PC-3 (cell line): ENCODE measurements around the gene WNK4.

Source experiments
- CTCF ChIP-seq: fragments of 300-600 bp; sonication (generic); conservative IDR thresholded peaks from 2 replicates; pipeline ENCODE4 v1.5.1; 2017; ENCODE audit warnings: antibody characterized with exemption, low read depth, mild to moderate bottlenecking, low read length
- EZH2 ChIP-seq: fragments of 300-600 bp; sonication (generic); IDR thresholded peaks from one replicate; pipeline ENCODE4 v1.6.1; 2017; ENCODE audit warnings: antibody characterized with exemption, mild to moderate bottlenecking, low read length; ENCODE audit not compliant: unreplicated experiment
- EZH2phosphoT487 ChIP-seq: fragments of 300-600 bp; sonication (generic); IDR thresholded peaks from 2 replicates; pipeline ENCODE4 v1.6.1; 2018; ENCODE audit warnings: mild to moderate bottlenecking, antibody characterized with exemption, low read length, borderline replicate concordance

DNA sequence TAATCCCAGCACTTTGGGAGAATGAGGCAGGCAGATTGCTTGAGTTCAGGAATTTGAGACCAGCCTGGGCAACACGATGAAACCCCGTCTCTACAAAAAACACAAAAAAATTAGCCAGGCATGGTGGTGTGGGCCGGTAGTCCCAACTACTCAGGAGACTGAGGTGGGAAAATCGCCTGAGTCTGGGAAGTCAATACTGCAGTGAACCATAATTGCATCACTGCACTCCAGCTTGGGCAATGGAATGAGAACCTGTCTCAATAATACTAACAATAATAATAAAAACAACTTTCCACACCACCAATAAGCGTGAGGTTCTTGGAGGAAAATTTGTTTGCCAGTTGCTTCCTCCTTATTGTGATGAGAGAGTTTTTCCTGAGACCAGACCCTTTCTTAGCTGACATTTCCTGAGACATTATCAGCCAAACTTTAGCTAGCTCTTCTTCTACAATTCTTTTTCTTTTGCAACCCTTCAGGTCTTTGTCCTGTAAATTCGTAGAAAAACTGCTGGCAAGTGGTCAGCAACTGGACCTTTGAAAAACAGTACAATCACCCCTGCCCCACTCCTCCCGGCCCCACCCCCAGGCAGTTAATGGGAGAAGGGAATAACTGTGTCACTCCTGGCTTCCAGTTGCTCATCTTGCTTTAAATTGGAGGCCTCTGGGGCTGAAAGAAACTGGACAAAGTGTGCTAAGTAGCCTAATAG lies 32.1 kb upstream of the WNK4 start:
- no peak for TF ChIP-seq EZH2
- TF ChIP-seq CTCF, result no peak
- no peak for TF ChIP-seq EZH2phosphoT487
